PFSK-1 (cell line): Measurements from ENCODE around the gene CFP. TPM values are rescaled to one million over a fixed set of nuclear protein-coding genes. Genes with fewer than 3 reads are reported as not detected.

ENCODE experiments used
- FOXP2 ChIP-seq: optimal IDR thresholded peaks from 2 replicates; pipeline ENCODE3; 2011; ENCODE audit warnings: borderline replicate concordance, control low read depth, inconsistent platforms; ENCODE audit not compliant: insufficient read depth; ENCODE audit errors: extremely low read length, extremely low read depth
- POLR2AphosphoS5 ChIP-seq: IDR thresholded peaks from 2 replicates; pipeline ENCODE4 v1.6.1; 2012; ENCODE audit warnings: low read depth, mild to moderate bottlenecking, control low read depth, low read length, moderate library complexity
- SIN3A ChIP-seq: IDR thresholded peaks from 2 replicates; pipeline ENCODE4 v1.6.1; 2012; ENCODE audit warnings: mild to moderate bottlenecking, low read length, moderate library complexity, borderline replicate concordance; ENCODE audit not compliant: insufficient read depth
- TAF1 ChIP-seq: IDR thresholded peaks from 2 replicates; pipeline ENCODE4 v1.6.1; 2012; ENCODE audit warnings: low read length, control low read depth, borderline replicate concordance; ENCODE audit not compliant: insufficient read depth
- polyA plus RNA-seq: library from polyadenylated mRNA; unstranded; fragments of >200 nt; gene quantifications from one replicate; pipeline ENCODE4 v1.2.1, GENCODE V29; 2012; ENCODE audit warnings: low read depth, missing spikeins; ENCODE audit not compliant: insufficient read length
- TF ChIP-seq, protein P1 (sequence below), 2 experiments: IDR thresholded peaks; 2 replicates each; pipeline versions ENCODE4 v1.6.1 to v1.8.0; 2011 to 2012; ENCODE audit warnings: low read depth in 2 of 2, low read length in 2 of 2, control low read depth in 1 of 2, inconsistent platforms in 1 of 2, mild to moderate bottlenecking in 1 of 2, moderate library complexity in 1 of 2; ENCODE audit not compliant: insufficient read depth in 1 of 2

CFP gene
- 3.8 TPM for polyA plus RNA-seq

- TF ChIP-seq TAF1 (no peak), POLR2AphosphoS5 (no peak), SIN3A (no peak), FOXP2 (no peak)
- TF ChIP-seq, protein P1, sequence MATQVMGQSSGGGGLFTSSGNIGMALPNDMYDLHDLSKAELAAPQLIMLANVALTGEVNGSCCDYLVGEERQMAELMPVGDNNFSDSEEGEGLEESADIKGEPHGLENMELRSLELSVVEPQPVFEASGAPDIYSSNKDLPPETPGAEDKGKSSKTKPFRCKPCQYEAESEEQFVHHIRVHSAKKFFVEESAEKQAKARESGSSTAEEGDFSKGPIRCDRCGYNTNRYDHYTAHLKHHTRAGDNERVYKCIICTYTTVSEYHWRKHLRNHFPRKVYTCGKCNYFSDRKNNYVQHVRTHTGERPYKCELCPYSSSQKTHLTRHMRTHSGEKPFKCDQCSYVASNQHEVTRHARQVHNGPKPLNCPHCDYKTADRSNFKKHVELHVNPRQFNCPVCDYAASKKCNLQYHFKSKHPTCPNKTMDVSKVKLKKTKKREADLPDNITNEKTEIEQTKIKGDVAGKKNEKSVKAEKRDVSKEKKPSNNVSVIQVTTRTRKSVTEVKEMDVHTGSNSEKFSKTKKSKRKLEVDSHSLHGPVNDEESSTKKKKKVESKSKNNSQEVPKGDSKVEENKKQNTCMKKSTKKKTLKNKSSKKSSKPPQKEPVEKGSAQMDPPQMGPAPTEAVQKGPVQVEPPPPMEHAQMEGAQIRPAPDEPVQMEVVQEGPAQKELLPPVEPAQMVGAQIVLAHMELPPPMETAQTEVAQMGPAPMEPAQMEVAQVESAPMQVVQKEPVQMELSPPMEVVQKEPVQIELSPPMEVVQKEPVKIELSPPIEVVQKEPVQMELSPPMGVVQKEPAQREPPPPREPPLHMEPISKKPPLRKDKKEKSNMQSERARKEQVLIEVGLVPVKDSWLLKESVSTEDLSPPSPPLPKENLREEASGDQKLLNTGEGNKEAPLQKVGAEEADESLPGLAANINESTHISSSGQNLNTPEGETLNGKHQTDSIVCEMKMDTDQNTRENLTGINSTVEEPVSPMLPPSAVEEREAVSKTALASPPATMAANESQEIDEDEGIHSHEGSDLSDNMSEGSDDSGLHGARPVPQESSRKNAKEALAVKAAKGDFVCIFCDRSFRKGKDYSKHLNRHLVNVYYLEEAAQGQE (IDR thresholded peaks at IDR 0.05; ENCODE audit: insufficient read depth in 1 of 2, low read depth in 2 of 2, low read length in 2 of 2): no peak
Measured at GRCh38 chrX:47629419-47630200, at the start of gene CFP. Gene CFP (minus strand): TSS chrX:47629930. CDS start chrX:47629844, 86 bp downstream.

DNA sequence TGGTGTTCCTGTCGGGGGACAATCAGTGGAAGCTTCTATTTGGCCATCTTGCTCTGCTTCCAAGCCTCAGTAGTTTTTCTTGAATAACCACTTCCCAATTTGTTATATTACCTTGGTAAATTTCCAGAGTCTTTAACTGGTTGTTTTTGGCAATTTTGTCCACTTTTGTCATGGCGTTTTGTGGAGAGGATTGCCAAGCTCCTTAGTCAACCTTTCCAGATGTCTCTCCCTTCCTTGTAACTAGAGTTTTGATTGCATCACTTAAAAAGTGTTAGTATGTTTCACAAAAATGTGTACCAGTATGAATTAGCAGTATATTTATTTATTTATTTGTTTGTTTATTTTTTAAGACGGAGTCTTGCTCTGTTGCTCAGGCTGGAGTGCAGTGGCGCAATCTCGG, 45.0 kb upstream of the CFP start:
- TF ChIP-seq FOXP2: no peak
- TF ChIP-seq POLR2AphosphoS5: no peak
- no peak for TF ChIP-seq SIN3A
- TF ChIP-seq TAF1: no peak
- TF ChIP-seq, protein P1 (IDR thresholded peaks at IDR 0.05; ENCODE audit: insufficient read depth in 1 of 2, low read depth in 2 of 2, low read length in 2 of 2): no peak

GRCh38 chrX:47664737-47665136, 35.0 kb upstream of the CFP start:
- no peak for TF ChIP-seq FOXP2
- no peak for TF ChIP-seq POLR2AphosphoS5
- TF ChIP-seq, protein P1 (IDR thresholded peaks at IDR 0.05; ENCODE audit: insufficient read depth in 1 of 2, low read depth in 2 of 2, low read length in 2 of 2): no peak

DNA sequence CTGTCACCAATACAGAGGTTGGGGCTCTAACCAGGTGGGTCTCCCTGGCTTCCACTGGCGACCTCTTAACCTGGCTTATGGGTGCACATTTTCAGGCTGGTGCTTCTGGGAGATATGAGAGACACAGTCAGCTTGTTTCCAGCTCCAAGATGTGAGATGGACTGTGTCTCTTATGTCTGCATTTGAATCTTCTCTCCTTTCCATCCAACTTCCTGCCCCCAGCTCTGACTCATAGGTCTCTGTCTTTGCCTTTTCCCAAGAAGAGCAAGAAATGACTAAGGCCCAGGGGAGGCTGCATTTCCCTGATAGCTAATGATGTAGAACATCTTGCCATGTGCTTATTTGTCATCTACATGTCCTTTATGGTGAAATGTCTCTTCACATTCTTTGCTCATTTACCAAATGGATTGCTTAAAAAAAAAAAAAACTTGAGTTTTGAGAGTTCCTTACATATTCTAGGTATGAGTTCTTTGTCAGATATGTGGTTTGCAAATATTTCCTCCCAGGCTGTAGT, 32.5 kb upstream of the CFP start:
- TF ChIP-seq POLR2AphosphoS5: peak; percentile 56; the same call in 1 of the 2 replicates
- TF ChIP-seq, protein P1 (IDR thresholded peaks at IDR 0.05; ENCODE audit: insufficient read depth in 1 of 2, low read depth in 2 of 2, low read length in 2 of 2): no peak

DNA sequence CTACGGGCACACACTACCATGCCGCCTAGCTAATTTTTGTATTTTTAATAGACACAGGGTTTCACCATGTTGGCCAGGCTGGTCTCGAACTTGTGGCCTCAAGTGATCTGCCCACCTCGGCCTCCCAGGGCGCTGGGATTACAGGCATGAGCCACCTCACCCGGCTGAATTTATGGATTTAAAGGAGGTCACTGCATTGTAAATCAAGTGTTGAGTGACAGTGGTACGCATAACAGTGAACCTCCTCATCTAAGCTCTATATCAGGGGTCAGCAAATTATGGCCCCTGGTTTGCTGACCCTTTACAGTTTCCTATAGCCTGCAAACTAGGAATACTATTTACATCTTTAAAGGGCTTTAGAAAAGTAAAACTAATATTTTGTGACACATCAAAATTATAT, 31.8 kb upstream of the CFP start:
- no peak for TF ChIP-seq POLR2AphosphoS5
- no peak for TF ChIP-seq TAF1
- TF ChIP-seq, protein P1 (IDR thresholded peaks at IDR 0.05; ENCODE audit: insufficient read depth in 1 of 2, low read depth in 2 of 2, low read length in 2 of 2): no peak
- TF ChIP-seq FOXP2: no peak
- no peak for TF ChIP-seq SIN3A
